Endothelial cell (in vitro differentiated cells): ENCODE measurements around the gene PEMT. TPM values are rescaled to one million over a fixed set of nuclear protein-coding genes. Genes with fewer than 3 reads are reported as not detected.
"Not testable (repeated sequence)": the region's sequence is repeated elsewhere in the genome, so short reads cannot be mapped to it uniquely, and the experiment has no call there.

Source experiments
- DNase-seq: peaks from one replicate; pipeline ENCODE4 v3.0.0; 2021; ENCODE audit warnings: low spot score
- H3K27ac Mint-ChIP-seq: one replicate; pipeline ENCODE4 v1.8.0; 2021; ENCODE audit warnings: mixed read lengths, inconsistent platforms; ENCODE audit not compliant: unreplicated experiment
- H3K27me3 Mint-ChIP-seq: one replicate; pipeline ENCODE4 v1.8.0; 2021; ENCODE audit warnings: mild to moderate bottlenecking, moderate library complexity, mixed read lengths, inconsistent platforms; ENCODE audit not compliant: unreplicated experiment
- H3K36me3 Mint-ChIP-seq: one replicate; pipeline ENCODE4 v1.8.0; 2021; ENCODE audit warnings: mild to moderate bottlenecking, low read depth, mixed read lengths, inconsistent platforms; ENCODE audit not compliant: unreplicated experiment
- H3K4me1 Mint-ChIP-seq: one replicate; pipeline ENCODE4 v1.8.0; 2021; ENCODE audit warnings: mild to moderate bottlenecking, mixed read lengths, inconsistent platforms; ENCODE audit not compliant: unreplicated experiment
- H3K4me3 Mint-ChIP-seq: one replicate; pipeline ENCODE4 v1.8.0; 2021; ENCODE audit warnings: mild to moderate bottlenecking, mixed read lengths, inconsistent platforms; ENCODE audit not compliant: unreplicated experiment
- H3K9me3 Mint-ChIP-seq: one replicate; pipeline ENCODE4 v1.8.0; 2021; ENCODE audit warnings: mixed read lengths, inconsistent platforms; ENCODE audit not compliant: unreplicated experiment
- CTCF ChIP-seq: fragments of 200-600 bp; sonication (generic); IDR thresholded peaks from one replicate; pipeline ENCODE4 v1.5.0; 2021; ENCODE audit warnings: antibody characterized with exemption; ENCODE audit not compliant: unreplicated experiment
- total RNA-seq: library from RNA; stranded (reverse); fragmentation: NEBNext Ultra II Directional; extraction: Animal tissue kit (Norgen Biotek cat#: 25700); gene quantifications from one replicate; pipeline ENCODE4 v1.2.1, GENCODE V29; 2021; ENCODE audit not compliant: unreplicated experiment

Gene PEMT
- total RNA-seq, 1 donor from 2014 or later, result 29.7 TPM

- Mint-ChIP-seq H3K27me3 (no peaks in the 10 kb centered on the region), H3K9me3 (no peaks in the 10 kb centered on the region), H3K36me3 (no peaks in the 10 kb centered on the region), H3K4me1 (peaks cover 5% of the 10 kb centered on the region), H3K4me3 (no peak overlapping the region), H3K27ac (no peak overlapping the region)
- DNase-seq, result no peak
- TF ChIP-seq CTCF, result no peak
Measured at GRCh38 chr17:17466511-17466910, 125.0 kb downstream of the PEMT start.

GRCh38 chr17:17465878-17466277, 125.6 kb downstream of the PEMT start:
- not testable (repeated sequence) for H3K4me3 Mint-ChIP-seq, H3K4me1 Mint-ChIP-seq, DNase-seq, H3K36me3 Mint-ChIP-seq, H3K9me3 Mint-ChIP-seq, H3K27ac Mint-ChIP-seq, H3K27me3 Mint-ChIP-seq

GRCh38 chr17:17463821-17464220, 127.7 kb downstream of the PEMT start:
- Mint-ChIP-seq H3K4me1 (peaks cover 8% of the 10 kb centered on the region), H3K27ac (no peak overlapping the region), H3K4me3 (no peak overlapping the region), H3K36me3 (peaks cover 5% of the 10 kb centered on the region), H3K27me3 (peaks cover 3% of the 10 kb centered on the region), H3K9me3 (no peaks in the 10 kb centered on the region)
- DNase-seq, result no peak
- TF ChIP-seq CTCF, result no peak

- peaks cover 8% of the 10 kb centered on the region for H3K4me1 Mint-ChIP-seq
- no peaks in the 10 kb centered on the region for H3K9me3 Mint-ChIP-seq
- no peak for DNase-seq
- H3K27ac Mint-ChIP-seq, result no peak overlapping the region
- H3K36me3 Mint-ChIP-seq, result peaks cover 5% of the 10 kb centered on the region
- no peak overlapping the region for H3K4me3 Mint-ChIP-seq
- no peak for TF ChIP-seq CTCF
- peaks cover 4% of the 10 kb centered on the region for H3K27me3 Mint-ChIP-seq
Measured at GRCh38 chr17:17462048-17462824, 129.3 kb downstream of the PEMT start.

- TF ChIP-seq CTCF, result no peak
- H3K36me3 Mint-ChIP-seq, result peaks cover 5% of the 10 kb centered on the region
- peaks cover 4% of the 10 kb centered on the region for H3K27me3 Mint-ChIP-seq
- peaks cover 3% of the 10 kb centered on the region for H3K4me1 Mint-ChIP-seq
- H3K4me3 Mint-ChIP-seq, result no peak overlapping the region
- no peak for DNase-seq
- no peak overlapping the region for H3K27ac Mint-ChIP-seq
- H3K9me3 Mint-ChIP-seq, result no peaks in the 10 kb centered on the region
Measured at GRCh38 chr17:17460038-17460437, 131.5 kb downstream of the PEMT start.
